ENCODE data around the gene ARHGEF19. TPM values are rescaled to one million over a fixed set of nuclear protein-coding genes. Genes with fewer than 3 reads are reported as not detected.
A peak's percentile ranks its signal among the peaks of the same experiment; 100 is the strongest.

Gene ARHGEF19
- total RNA-seq, 5 donors from 2014 or later (not counting 1 experiment from before 2014, with no cell fraction given): 7.0 to 17.6 (median 12.3) TPM

GRCh38 chr1:16158025-16158424, 54.4 kb downstream of the ARHGEF19 start:
- H3K9me3 Mint-ChIP-seq: no peaks in the 10 kb centered on the region
- Histone ChIP-seq H3K9me3 (no peaks in the 10 kb centered on the region), H3K27ac (ENCODE audit: low read length) (no peak overlapping the region), H3K36me3 (ENCODE audit: control insufficient read depth in 2 of 2, extremely low read depth in 1 of 2, insufficient read depth in 1 of 2, low read length in 1 of 2) (no peaks in the 10 kb centered on the region), H3K4me3 (ENCODE audit: control insufficient read depth in 1 of 2, extremely low read depth in 1 of 2, low read length in 1 of 2) (no peak overlapping the region), H3K27me3 (replicated peaks in 1 of 2; ENCODE audit: control insufficient read depth in 2 of 2, extremely low read depth in 1 of 2, insufficient read depth in 2 of 2, low read length in 1 of 2) (peaks cover 0 to 34% of the 10 kb centered on the region in 2 experiments), H3K4me1 (ENCODE audit: control insufficient read depth in 1 of 2, extremely low read depth in 1 of 2, insufficient read depth in 2 of 2, low read length in 2 of 2) (peaks cover 54 to 75% of the 10 kb centered on the region in 2 experiments)
- CTCF ChIA-PET: interaction anchor here in 1 of 2 donors (0.6 kb wide), 1 partner anchor 261 kb away, joined by 6 read pairs; no protein-coding TSS in a partner anchor
- H3K27me3 Mint-ChIP-seq: peaks cover 0 to 7% of the 10 kb centered on the region in 2 donors
- peak in 33 of 35 experiments; percentile 24 to 73 (median 47) for DNase-seq
- ATAC-seq (replicated peaks in 1 of 4): peak; percentile 68 to 74 (median 70)
- H3K36me3 Mint-ChIP-seq: no peaks in the 10 kb centered on the region
- H3K4me1 Mint-ChIP-seq: peaks cover 59 to 73% (median 70%) of the 10 kb centered on the region in 3 donors
- peak overlapping the region in 1 of 3 donors; percentile 56 for H3K4me3 Mint-ChIP-seq
- peak overlapping the region; percentile 48 to 79 for H3K27ac Mint-ChIP-seq
- 33% methylated on average over 3 of the region's 5 CpGs for WGBS (ENCODE audit: insufficient coverage)
- POLR2A ChIA-PET: interaction anchor here in 1 of 2 donors (0.5 kb wide), 1 partner anchor 60 kb away, joined by 6 read pairs; no protein-coding TSS in a partner anchor

- peak overlapping the region; percentile 41 to 48 for H3K27ac Mint-ChIP-seq
- peaks cover 51 to 65% (median 59%) of the 10 kb centered on the region in 3 donors for H3K4me1 Mint-ChIP-seq
- H3K9me3 Mint-ChIP-seq: no peaks in the 10 kb centered on the region
- ATAC-seq (replicated peaks in 1 of 4) (no peak), DNase-seq (no peak)
- Histone ChIP-seq H3K27me3 (replicated peaks in 1 of 2; ENCODE audit: control insufficient read depth in 2 of 2, extremely low read depth in 1 of 2, insufficient read depth in 2 of 2, low read length in 1 of 2) (peaks cover 0 to 45% of the 10 kb centered on the region in 2 experiments), H3K9me3 (no peaks in the 10 kb centered on the region), H3K36me3 (ENCODE audit: control insufficient read depth in 2 of 2, extremely low read depth in 1 of 2, insufficient read depth in 1 of 2, low read length in 1 of 2) (no peaks in the 10 kb centered on the region), H3K4me1 (ENCODE audit: control insufficient read depth in 1 of 2, extremely low read depth in 1 of 2, insufficient read depth in 2 of 2, low read length in 2 of 2) (peaks cover 48 to 66% of the 10 kb centered on the region in 2 experiments), H3K27ac (ENCODE audit: low read length) (no peak overlapping the region), H3K4me3 (ENCODE audit: control insufficient read depth in 1 of 2, extremely low read depth in 1 of 2, low read length in 1 of 2) (no peak overlapping the region)
- H3K36me3 Mint-ChIP-seq: no peaks in the 10 kb centered on the region
- 92% methylated on average over 10 of the region's 13 CpGs for WGBS (ENCODE audit: insufficient coverage)
- POLR2A ChIA-PET: no interaction called here
- CTCF ChIA-PET: interaction anchor here (0.6 kb wide), 2 partner anchors 29 to 260 kb away, joined by 5 to 6 read pairs; no protein-coding TSS in a partner anchor
- H3K27me3 Mint-ChIP-seq: peaks cover 2 to 8% of the 10 kb centered on the region in 2 donors
- H3K4me3 Mint-ChIP-seq: peak overlapping the region; percentile 0 to 56 (median 29)
Measured at GRCh38 chr1:16156848-16157495, 55.5 kb downstream of the ARHGEF19 start.

GRCh38 chr1:16155537-16156410, 56.7 kb downstream of the ARHGEF19 start, which contains the start of gene EPHA2:
TSS of gene EPHA2 (minus strand) at chr1:16156069. CDS start at chr1:16155932, 137 bp downstream.
- peak within 1 kb of the TSS; percentile 11 to 48 for H3K27ac Mint-ChIP-seq
- peaks cover 48 to 69% of the 10 kb centered on the region in 2 experiments for H3K4me1 ChIP-seq (ENCODE audit: control insufficient read depth in 1 of 2, extremely low read depth in 1 of 2, insufficient read depth in 2 of 2, low read length in 2 of 2)
- H3K4me3 Mint-ChIP-seq: peak within 1 kb of the TSS; percentile 56 to 73 (median 68)
- CTCF ChIA-PET: interaction anchor here in 1 of 2 donors (0.6 kb wide), 1 partner anchor 11 kb away, joined by 3 read pairs; no protein-coding TSS in a partner anchor
- peak within 1 kb of the TSS; percentile 49 to 55 for H3K4me3 ChIP-seq (ENCODE audit: control insufficient read depth in 1 of 2, extremely low read depth in 1 of 2, low read length in 1 of 2)
- ATAC-seq (replicated peaks in 1 of 4) (peak in 1 of 4 experiments; percentile 13), DNase-seq (peak in 1 of 35 experiments; percentile 28)
- no peaks in the 10 kb centered on the region for H3K9me3 ChIP-seq
- POLR2A ChIA-PET: no interaction called here
- H3K27me3 ChIP-seq (replicated peaks in 1 of 2; ENCODE audit: control insufficient read depth in 2 of 2, extremely low read depth in 1 of 2, insufficient read depth in 2 of 2, low read length in 1 of 2): peaks cover 0 to 57% of the 10 kb centered on the region in 2 experiments
- H3K36me3 ChIP-seq (ENCODE audit: control insufficient read depth in 2 of 2, extremely low read depth in 1 of 2, insufficient read depth in 1 of 2, low read length in 1 of 2): no peaks in the 10 kb centered on the region
- H3K27me3 Mint-ChIP-seq: peaks cover 3 to 8% of the 10 kb centered on the region in 2 donors
- H3K27ac ChIP-seq (ENCODE audit: low read length): no peak within 1 kb of the TSS
- no peaks in the 10 kb centered on the region for H3K9me3 Mint-ChIP-seq
- peaks cover 45 to 62% (median 53%) of the 10 kb centered on the region in 3 donors for H3K4me1 Mint-ChIP-seq
- 17% methylated on average over 89 of the region's 89 CpGs for WGBS (ENCODE audit: insufficient coverage)
- H3K36me3 Mint-ChIP-seq: no peaks in the 10 kb centered on the region

- H3K9me3 ChIP-seq: no peaks in the 10 kb centered on the region
- ChIA-PET POLR2A (no interaction called here), CTCF (interaction anchor here (0.7 to 0.9 kb wide), 3 partner anchors 12 to 79 kb away, joined by 4 to 11 read pairs (median 4); no protein-coding TSS in a partner anchor)
- peak overlapping the region; percentile 49 to 55 for H3K4me3 ChIP-seq (ENCODE audit: control insufficient read depth in 1 of 2, extremely low read depth in 1 of 2, low read length in 1 of 2)
- H3K4me1 Mint-ChIP-seq: peaks cover 42 to 61% (median 49%) of the 10 kb centered on the region in 3 donors
- no peak for ATAC-seq (replicated peaks in 1 of 4)
- 32% methylated on average over 5 of the region's 17 CpGs for WGBS (ENCODE audit: insufficient coverage)
- peaks cover 3 to 8% of the 10 kb centered on the region in 2 donors for H3K27me3 Mint-ChIP-seq
- H3K27me3 ChIP-seq (replicated peaks in 1 of 2; ENCODE audit: control insufficient read depth in 2 of 2, extremely low read depth in 1 of 2, insufficient read depth in 2 of 2, low read length in 1 of 2): peaks cover 0 to 71% of the 10 kb centered on the region in 2 experiments
- DNase-seq: no peak
- no peaks in the 10 kb centered on the region for H3K9me3 Mint-ChIP-seq
- no peak overlapping the region for H3K27ac ChIP-seq (ENCODE audit: low read length)
- peaks cover 55 to 79% of the 10 kb centered on the region in 2 experiments for H3K4me1 ChIP-seq (ENCODE audit: control insufficient read depth in 1 of 2, extremely low read depth in 1 of 2, insufficient read depth in 2 of 2, low read length in 2 of 2)
- H3K36me3 ChIP-seq (ENCODE audit: control insufficient read depth in 2 of 2, extremely low read depth in 1 of 2, insufficient read depth in 1 of 2, low read length in 1 of 2): no peaks in the 10 kb centered on the region
- peak overlapping the region; percentile 34 to 68 (median 56) for H3K4me3 Mint-ChIP-seq
- H3K27ac Mint-ChIP-seq: no peak overlapping the region
- no peaks in the 10 kb centered on the region for H3K36me3 Mint-ChIP-seq
Measured at GRCh38 chr1:16153999-16154673, 58.3 kb downstream of the ARHGEF19 start.

GRCh38 chr1:16153096-16153998, 59.1 kb downstream of the ARHGEF19 start:
- POLR2A ChIA-PET: interaction anchor here (0.6 kb wide), 2 partner anchors 16 to 136 kb away, joined by 3 to 4 read pairs; no protein-coding TSS in a partner anchor
- peaks cover 0 to 73% of the 10 kb centered on the region in 2 experiments for H3K27me3 ChIP-seq (replicated peaks in 1 of 2; ENCODE audit: control insufficient read depth in 2 of 2, extremely low read depth in 1 of 2, insufficient read depth in 2 of 2, low read length in 1 of 2)
- no peaks in the 10 kb centered on the region for H3K9me3 ChIP-seq
- Mint-ChIP-seq H3K4me1 (peaks cover 35 to 54% (median 42%) of the 10 kb centered on the region in 3 donors), H3K27me3 (peaks cover 3 to 8% of the 10 kb centered on the region in 2 donors), H3K36me3 (no peaks in the 10 kb centered on the region), H3K27ac (no peak overlapping the region), H3K4me3 (peak overlapping the region in 1 of 3 donors; percentile 56), H3K9me3 (no peaks in the 10 kb centered on the region)
- ATAC-seq (replicated peaks in 1 of 4): no peak
- no peak overlapping the region for H3K27ac ChIP-seq (ENCODE audit: low read length)
- DNase-seq: no peak
- 64% methylated on average over 2 of the region's 13 CpGs for WGBS (ENCODE audit: insufficient coverage)
- peak overlapping the region in 1 of 2 donors; percentile 33 for H3K4me3 ChIP-seq (ENCODE audit: control insufficient read depth in 1 of 2, extremely low read depth in 1 of 2, low read length in 1 of 2)
- H3K36me3 ChIP-seq (ENCODE audit: control insufficient read depth in 2 of 2, extremely low read depth in 1 of 2, insufficient read depth in 1 of 2, low read length in 1 of 2): no peaks in the 10 kb centered on the region
- H3K4me1 ChIP-seq (ENCODE audit: control insufficient read depth in 1 of 2, extremely low read depth in 1 of 2, insufficient read depth in 2 of 2, low read length in 2 of 2): peaks cover 55 to 72% of the 10 kb centered on the region in 2 experiments
- CTCF ChIA-PET: interaction anchor here in 1 of 2 donors (0.9 kb wide), 1 partner anchor 78 kb away, joined by 11 read pairs; no protein-coding TSS in a partner anchor

Data from T-cell (primary cell).